RWPE1 (cell line): Measurements from ENCODE around the gene DAAM2.

Source experiments
- CTCF ChIA-PET: fragments of 350-600 bp; sonication (Branson Sonifier 250); formaldehyde crosslinking; extraction: SDS; loops from one replicate; lab custom pipeline; 2021; lab: Yijun Ruan, JAX
- POLR2A ChIA-PET: fragments of 400-600 bp; formaldehyde crosslinking; extraction: SDS; loops from one replicate; lab custom pipeline; 2020; ENCODE audit warnings: antibody characterized with exemption; ENCODE audit not compliant: low non-redundant PET; lab: Yijun Ruan, JAX
- DNase-seq: peaks from one replicate; pipeline ENCODE4 v3.0.0; 2012; ENCODE audit warnings: low spot score
- H3K27ac ChIP-seq: fragments of 450-650 bp; 2 replicates; pipeline ENCODE4 v1.5.1; 2017
- CTCF ChIP-seq: fragments of 450-650 bp; conservative IDR thresholded peaks from 2 replicates; pipeline ENCODE4 v1.5.1; 2017; ENCODE audit warnings: low read depth, mild to moderate bottlenecking

The DAAM2 gene

DNA sequence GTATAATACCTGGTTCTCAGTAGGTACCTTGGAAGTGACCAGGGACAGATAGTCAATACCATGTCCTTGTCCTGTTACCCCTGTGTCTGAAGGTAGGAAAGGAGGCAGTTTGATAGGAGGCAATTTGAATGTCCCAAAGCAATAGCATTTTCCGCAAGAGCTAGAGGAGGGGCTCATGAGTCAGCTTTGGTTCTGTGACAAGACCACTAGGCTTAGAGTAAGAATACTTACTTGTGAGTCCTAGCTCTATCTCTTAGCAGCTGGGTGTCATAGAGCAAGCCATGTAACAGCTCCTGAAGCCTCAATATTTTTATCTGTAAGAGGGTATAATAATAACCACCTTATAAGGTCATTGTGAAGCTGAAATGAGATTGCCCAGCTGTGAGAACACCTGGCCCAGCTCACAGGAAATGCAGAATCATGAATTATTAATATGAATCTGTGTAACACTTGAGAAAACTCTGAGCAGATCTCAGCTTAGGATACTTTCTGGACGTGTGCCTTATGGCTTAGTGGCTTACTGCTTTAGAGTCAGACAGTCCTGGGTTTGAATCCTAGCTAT lies 58.6 kb downstream of the DAAM2 start:
- no peak overlapping the region for H3K27ac ChIP-seq
- ChIA-PET CTCF (no interaction called here), POLR2A (no interaction called here)
- TF ChIP-seq CTCF: no peak
- no peak for DNase-seq

DNA sequence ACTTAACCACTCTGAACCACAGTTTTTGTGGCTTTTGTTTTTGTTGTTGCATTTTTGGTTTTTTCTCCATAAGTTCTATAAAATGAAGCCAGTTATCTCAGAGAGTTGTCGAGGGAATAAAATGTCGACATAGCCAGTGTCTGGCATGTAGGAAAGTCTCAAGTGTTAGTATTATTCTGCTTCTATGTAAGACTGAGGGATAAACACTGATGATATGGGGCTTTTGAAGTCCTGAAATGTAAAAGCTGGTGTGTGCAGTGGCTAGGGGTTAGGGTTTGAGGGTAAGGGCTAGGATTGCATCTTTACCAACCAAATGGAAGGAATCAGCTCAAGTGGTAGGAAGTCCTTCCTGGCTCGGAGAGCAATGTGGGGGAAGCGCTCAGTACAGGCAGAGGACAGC lies 59.2 kb downstream of the DAAM2 start:
- POLR2A ChIA-PET: no interaction called here
- CTCF ChIA-PET: interaction anchor here (0.8 kb wide), 1 partner anchor 371 kb away, joined by 3 read pairs; no protein-coding TSS in a partner anchor
- TF ChIP-seq CTCF: no peak
- DNase-seq: no peak
- no peak overlapping the region for H3K27ac ChIP-seq

- CTCF ChIA-PET: no interaction called here
- no peak for TF ChIP-seq CTCF
- DNase-seq: no peak
- POLR2A ChIA-PET: no interaction called here
- H3K27ac ChIP-seq: no peak overlapping the region
Measured at GRCh38 chr6:39852324-39852723, 60.1 kb downstream of the DAAM2 start.

DNA sequence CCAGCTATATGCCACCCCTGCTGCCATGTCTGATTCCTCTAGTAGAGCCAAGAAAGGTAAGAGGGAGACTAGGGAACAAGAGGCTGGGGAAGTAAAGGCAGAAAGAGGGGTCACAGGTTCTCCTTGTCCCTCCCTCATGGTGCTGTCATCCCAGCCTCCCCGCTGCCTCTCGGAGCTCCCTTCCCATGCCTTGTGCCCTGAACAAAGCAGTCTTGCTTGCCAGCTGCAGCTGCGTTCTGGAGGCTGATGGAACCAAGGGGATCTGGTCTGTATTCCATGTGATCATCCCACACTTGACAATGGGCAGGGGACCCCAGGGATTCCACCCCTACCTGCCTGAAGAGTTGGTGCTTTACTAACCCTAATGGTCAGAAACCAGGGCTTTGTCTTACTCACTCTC lies 61.4 kb downstream of the DAAM2 start:
- CTCF ChIA-PET: no interaction called here
- TF ChIP-seq CTCF: no peak
- no peak for DNase-seq
- no peak overlapping the region for H3K27ac ChIP-seq
- POLR2A ChIA-PET: no interaction called here

- ChIA-PET CTCF (interaction anchor here (0.6 to 1.3 kb wide), 3 partner anchors 12 to 123 kb away, joined by 3 to 4 read pairs (median 3); no protein-coding TSS in a partner anchor), POLR2A (no interaction called here)
Measured at GRCh38 chr6:39855356-39855995, 63.3 kb downstream of the DAAM2 start.

GRCh38 chr6:39859025-39859424 lies 66.8 kb downstream of the DAAM2 start:
- DNase-seq: no peak

More at GRCh38 chr6:39855356-39855995, 63.3 kb downstream of the DAAM2 start:
- H3K27ac ChIP-seq: no peak overlapping the region
- no peak for TF ChIP-seq CTCF
- no peak for DNase-seq

More at GRCh38 chr6:39859025-39859424, 66.8 kb downstream of the DAAM2 start:
- ChIA-PET CTCF (no interaction called here), POLR2A (no interaction called here)
- TF ChIP-seq CTCF: no peak
- no peak overlapping the region for H3K27ac ChIP-seq
